GM18909 (cell line): Measurements from ENCODE around the gene PPP1R16B.
A peak's percentile ranks its signal among the peaks of the same experiment; 100 is the strongest.
"Not testable (repeated sequence)": the region's sequence is repeated elsewhere in the genome, so short reads cannot be mapped to it uniquely, and the experiment has no call there.

Source experiments
- ATAC-seq: cut with Tn5 transposase; IDR thresholded peaks from one replicate; pipeline ENCODE4 v1.9.1; 2021; ENCODE audit warnings: mild to moderate bottlenecking; ENCODE audit not compliant: unreplicated experiment, poor library complexity

PPP1R16B gene

DNA sequence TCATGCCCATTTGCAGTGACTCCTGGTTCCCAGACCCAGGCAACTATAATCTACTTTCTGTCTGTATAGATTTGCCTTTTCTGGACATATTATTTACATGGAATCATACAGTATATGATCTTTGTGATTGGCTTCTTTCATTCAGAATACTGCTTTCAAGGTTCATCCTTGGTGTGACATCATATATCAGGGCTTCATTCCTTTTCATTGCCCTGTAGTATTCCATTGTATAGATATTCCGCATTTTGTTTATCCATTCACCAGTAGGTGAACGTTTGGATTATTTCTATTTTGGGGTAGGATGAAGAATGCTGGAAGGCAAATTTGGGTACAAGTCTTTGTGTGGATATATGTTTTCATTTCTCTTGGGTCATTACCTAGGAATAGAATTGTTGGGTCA, 36.1 kb downstream of the PPP1R16B start:
- ATAC-seq: no peak

DNA sequence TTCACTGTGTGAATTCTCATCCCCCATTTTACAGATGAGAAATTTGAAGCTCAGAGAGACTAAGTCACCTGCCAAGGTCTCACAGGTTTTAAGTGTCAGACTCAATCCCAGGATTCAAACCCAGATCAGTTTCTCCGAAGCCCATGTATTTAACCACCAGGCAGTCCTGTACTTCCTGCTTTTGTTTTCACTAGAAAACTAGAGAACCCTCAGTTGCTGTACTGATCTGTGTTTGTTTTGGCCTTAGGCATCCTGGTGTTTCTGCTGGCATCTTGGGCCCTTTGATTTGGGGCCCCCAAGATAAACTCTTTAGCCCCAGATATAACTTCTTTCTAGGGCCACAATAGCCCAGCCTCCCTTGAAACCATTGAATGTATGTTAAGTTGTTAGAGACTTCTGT, 36.5 kb downstream of the PPP1R16B start:
- ATAC-seq: peak; percentile 38

DNA sequence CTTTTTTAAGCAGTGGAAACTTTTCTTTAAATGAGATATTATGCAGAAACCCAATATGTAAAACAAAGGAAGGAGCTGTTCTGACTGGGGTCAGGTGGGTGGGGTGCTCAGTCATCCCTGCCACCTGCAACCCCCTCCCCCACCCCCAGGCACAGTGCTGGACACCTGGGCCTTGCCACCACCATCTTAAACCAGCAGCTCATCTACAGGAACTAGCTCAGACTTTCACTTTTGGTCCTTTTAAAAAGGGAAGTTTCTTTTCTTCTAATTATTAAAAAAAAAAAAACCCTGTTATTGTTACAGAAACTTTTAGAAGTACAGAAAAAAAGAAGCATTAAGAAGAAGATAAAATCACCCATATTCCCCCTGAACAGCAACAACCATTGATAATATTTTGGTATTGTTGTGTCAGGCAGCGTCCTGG, 37.1 kb downstream of the PPP1R16B start:
- ATAC-seq: peak; percentile 88

DNA sequence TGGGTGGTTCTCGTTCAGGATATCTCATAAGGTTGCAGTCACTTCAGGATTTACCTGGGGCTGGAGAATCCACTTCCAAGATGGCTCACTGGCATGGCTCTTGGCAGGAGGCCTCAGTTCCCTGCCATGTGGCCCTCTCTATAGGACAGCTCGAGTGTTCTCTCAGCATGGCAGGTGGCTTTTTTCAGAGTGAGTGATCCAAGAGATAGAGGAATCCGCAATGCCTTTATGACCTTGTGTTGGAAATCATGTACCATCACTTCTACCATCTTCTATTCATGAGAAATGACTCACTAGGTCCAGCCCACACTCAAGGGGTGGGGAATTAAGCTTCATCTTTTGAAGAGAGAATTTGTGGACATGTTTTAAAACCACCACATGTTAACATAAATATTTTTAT, 37.8 kb downstream of the PPP1R16B start:
- no peak for ATAC-seq

- no peak for ATAC-seq
Observed at GRCh38 chr20:38844963-38845362, 39.5 kb downstream of the PPP1R16B start.

- no peak for ATAC-seq
Observed at GRCh38 chr20:38847840-38848239, 42.3 kb downstream of the PPP1R16B start.

DNA sequence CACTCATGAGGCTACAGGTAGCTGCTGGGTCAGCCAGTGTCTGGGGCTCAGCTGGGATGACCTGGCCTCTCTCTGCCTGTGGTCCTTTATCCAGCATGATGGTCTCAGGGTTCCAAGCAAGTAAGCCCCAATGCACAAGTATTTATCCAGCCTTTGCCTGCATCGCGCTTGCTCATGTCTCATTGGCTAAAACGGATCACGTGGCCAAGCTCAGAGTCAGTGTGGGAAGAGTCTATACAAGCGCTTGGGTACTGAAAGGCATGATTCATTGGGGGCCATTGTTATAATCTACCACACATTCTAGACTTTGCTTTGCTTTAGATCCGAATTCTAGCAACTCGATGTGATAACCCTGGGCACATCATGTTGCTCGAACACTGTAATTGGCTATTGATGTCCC, 48.3 kb downstream of the PPP1R16B start:
- no peak for ATAC-seq

- no peak for ATAC-seq
Observed at GRCh38 chr20:38854654-38855066, 49.2 kb downstream of the PPP1R16B start.

DNA sequence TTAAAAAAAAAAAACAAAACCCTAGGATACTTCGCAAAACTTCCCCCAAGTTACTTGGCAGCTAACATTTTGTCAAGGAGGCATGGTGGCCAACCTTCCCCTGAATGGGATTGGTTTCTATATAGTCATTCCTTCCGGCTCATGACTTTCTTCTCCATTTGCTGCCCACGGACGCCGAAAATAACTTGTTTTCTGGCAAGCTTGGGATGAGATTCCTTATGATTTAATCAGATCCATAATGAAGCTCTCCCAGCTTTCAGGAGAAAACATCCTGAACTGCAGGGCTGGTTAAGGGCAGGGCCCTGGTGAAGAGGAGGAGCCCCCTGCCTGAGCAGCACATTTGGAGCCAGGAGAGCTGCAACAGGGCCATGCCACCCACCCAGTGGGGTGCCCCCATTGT, 49.9 kb downstream of the PPP1R16B start:
- ATAC-seq: no peak

- no peak for ATAC-seq
Observed at GRCh38 chr20:38856570-38856969, 51.1 kb downstream of the PPP1R16B start.

DNA sequence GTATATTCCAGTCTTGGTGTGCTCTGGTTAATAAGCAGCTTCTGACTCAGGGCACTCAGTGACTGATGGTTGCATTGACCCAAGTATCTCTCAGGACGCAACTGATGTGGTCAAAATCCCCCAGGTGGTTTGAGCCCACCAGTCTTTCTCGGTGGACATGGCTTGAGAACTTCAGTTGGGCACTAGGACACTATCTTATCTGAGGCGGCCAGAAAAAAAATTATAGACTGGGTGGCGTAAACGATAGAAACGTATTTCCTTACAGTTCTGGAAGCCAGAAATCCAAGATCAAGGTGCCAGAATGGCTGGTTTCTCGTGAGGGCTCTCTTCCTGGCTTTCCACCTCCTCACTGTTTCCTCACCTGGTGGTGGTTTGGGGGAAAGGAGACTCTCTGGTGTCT, 52.2 kb downstream of the PPP1R16B start:
- no peak for ATAC-seq

DNA sequence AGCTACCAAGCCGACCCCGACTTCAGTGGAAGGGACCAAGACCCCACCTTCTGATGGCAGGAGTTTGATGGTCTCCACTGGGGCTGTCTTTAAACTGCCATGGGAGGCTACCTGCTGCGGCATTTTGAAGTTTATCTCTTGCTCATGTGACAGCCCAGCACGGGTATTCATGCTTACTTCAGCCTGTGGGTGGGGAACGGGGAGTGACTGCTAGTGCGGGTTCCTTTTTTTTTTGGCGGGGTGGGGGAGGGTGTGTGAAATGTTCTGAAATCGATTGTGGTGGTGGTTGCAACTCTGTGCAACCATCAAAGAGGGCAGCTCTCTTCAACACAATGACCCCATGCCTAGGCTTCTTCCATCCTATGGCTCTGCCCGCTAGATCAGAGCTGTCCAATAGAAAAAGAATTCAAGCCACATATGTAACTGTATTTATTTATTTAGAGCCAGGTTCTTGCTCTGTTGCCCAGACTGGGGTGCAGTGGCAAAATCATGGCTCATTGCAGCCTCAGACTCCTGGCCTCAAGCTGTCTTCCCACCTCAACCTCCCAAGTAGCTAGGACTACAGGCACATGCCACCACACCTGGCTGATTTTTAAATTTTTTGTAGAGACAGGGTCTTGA, 53.7 kb downstream of the PPP1R16B start:
- ATAC-seq: peak; percentile 41

GRCh38 chr20:38859857-38860256, 54.4 kb downstream of the PPP1R16B start:
- ATAC-seq: not testable (repeated sequence)

GRCh38 chr20:38861071-38861401, 55.5 kb downstream of the PPP1R16B start:
- ATAC-seq: no peak

DNA sequence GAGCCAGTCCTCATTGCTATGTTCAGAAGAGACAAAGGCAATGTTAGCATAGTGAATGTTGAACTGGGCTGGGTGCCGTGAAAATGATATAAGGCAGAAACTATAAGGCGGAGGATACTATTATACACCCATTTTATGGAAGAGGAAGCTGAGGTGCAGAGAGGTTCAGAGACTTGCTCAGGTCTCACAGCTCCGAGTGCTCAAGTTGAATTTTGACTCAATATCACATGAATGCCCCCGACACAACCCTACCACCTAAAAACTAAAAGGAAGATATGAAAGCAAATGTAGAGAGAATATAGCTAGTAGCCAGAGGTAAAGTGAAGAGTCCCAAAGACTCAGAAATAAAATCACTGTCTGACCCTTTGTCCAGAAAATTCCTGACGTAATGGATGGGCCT, 56.7 kb downstream of the PPP1R16B start:
- ATAC-seq: no peak

DNA sequence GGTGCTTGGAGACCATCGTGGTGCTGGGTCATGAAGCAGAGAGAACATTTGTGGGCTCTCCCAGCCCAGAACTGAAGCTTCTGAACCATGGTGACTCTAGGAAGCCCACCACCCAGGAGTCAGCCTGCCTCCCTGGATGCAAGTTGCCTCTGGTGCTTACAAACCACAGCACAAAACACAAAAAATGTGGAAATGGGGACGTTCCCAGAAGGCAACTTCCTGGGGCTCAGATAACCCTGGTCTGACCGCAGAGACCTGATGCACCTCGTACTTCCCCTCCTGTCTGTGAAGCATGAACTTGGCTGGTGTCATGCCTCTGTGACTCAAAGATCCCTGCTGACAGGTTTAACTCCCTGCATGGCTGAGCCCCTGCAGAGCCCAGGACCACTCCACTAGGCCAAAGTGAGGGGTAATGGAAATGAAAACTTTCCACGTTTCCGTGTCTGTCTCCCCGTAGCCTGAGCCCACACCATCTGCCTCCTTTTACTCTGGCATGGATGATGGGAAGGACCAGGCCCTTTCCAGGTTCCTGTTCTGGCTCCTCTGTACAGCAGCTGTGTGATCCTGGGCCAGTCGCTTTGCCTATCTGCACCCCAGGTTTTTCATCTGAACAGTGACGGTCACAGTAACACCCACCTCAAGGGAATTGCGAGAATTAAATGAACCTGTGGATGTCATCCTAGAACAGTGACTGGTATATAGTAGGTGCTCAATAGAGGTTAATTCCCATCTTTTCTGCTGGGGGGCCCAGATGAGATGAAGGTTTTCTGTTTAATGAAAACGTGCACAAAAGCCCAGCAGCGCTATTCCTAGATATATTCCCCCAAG, 57.7 kb downstream of the PPP1R16B start:
- peak; percentile 60 for ATAC-seq

GRCh38 chr20:38864662-38865061, 59.2 kb downstream of the PPP1R16B start:
- ATAC-seq: no peak

GRCh38 chr20:38866265-38867061, 61.0 kb downstream of the PPP1R16B start:
- ATAC-seq: no peak

- ATAC-seq: no peak
Observed at GRCh38 chr20:38867062-38867359, 61.5 kb downstream of the PPP1R16B start.

- ATAC-seq: no peak
Observed at GRCh38 chr20:38870733-38871559, 65.4 kb downstream of the PPP1R16B start.

DNA sequence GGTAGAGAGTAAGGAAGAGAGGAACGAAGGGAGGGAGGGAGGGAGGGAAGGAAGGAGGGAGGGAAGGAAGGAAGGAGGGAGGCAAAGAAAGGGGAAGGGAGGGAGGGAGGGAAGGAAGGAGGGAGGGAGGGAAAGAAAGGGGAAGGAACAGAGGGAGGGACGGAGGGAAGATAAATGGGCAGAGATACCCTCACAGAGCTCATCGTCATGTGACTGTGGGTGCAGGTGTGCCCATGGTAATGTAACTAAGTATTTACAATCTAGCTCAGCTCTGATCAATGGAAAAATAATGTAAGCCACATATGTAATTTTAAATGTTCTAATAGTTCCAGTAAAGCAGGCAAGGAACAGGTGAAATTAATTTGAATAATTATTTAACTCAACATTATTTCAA, 66.1 kb downstream of the PPP1R16B start:
- ATAC-seq: no peak
